K562 (cell line): Measurements from ENCODE around the gene TBC1D25. TPM values are rescaled to one million over a fixed set of nuclear protein-coding genes. Genes with fewer than 3 reads are reported as not detected.

Experiments used
- ARID3B ChIP-seq: fragments of 250-450 bp; sonication (Bioruptor Pico); IDR thresholded peaks from 2 replicates; pipeline ENCODE4 v1.4.0; 2020; ENCODE audit warnings: borderline replicate concordance
- ATF1 ChIP-seq, 2 experiments: fragments of 450-650 bp in 1 of 2; IDR thresholded peaks; 2 replicates each; pipeline ENCODE4 v1.6.1; 2016; ENCODE audit warnings: missing compliant biosample characterization in 1 of 2, missing genetic modification characterization in 1 of 2
- ATF7 ChIP-seq: fragments of 450-650 bp; IDR thresholded peaks from 2 replicates; pipeline ENCODE4 v1.7.1; 2014; ENCODE audit warnings: mild to moderate bottlenecking, moderate library complexity
- BDP1 ChIP-seq: IDR thresholded peaks from 3 replicates; pipeline ENCODE4 v1.6.1; 2011; ENCODE audit not compliant: insufficient read length, insufficient read depth
- C11orf30 ChIP-seq: fragments of 450-650 bp; IDR thresholded peaks from 2 replicates; pipeline ENCODE4 v1.6.1; 2016; ENCODE audit warnings: low read depth, mild to moderate bottlenecking
- CREM ChIP-seq: IDR thresholded peaks from 2 replicates; pipeline ENCODE4 v1.6.1; 2014; ENCODE audit warnings: antibody characterized with exemption, low read depth
- EGR1 ChIP-seq: fragments of 450-650 bp; conservative IDR thresholded peaks from 2 replicates; pipeline ENCODE4 v1.6.1; 2017; ENCODE audit warnings: mild to moderate bottlenecking
- FOSL1 ChIP-seq: fragments of 200-800 bp; sonication (Bioruptor generic); conservative IDR thresholded peaks from 2 replicates; pipeline ENCODE4 v1.6.1; 2016; ENCODE audit warnings: missing genetic modification characterization, missing compliant biosample characterization
- GABPB2 ChIP-seq: fragments of 250-450 bp; sonication (Bioruptor Pico); conservative IDR thresholded peaks from 2 replicates; pipeline ENCODE4 v1.5.1; 2021; ENCODE audit warnings: mild to moderate bottlenecking
- IRF1 ChIP-seq: sonication (generic); formaldehyde crosslinking; IDR thresholded peaks from 2 replicates; pipeline ENCODE4 v1.8.0; 2022; ENCODE audit warnings: missing genetic modification reagents, mild to moderate bottlenecking, borderline replicate concordance
- KLF13 ChIP-seq: fragments of 450-650 bp; IDR thresholded peaks from 2 replicates; pipeline ENCODE4 v1.6.1; 2016; ENCODE audit warnings: missing genetic modification characterization, low read depth, mild to moderate bottlenecking, missing compliant biosample characterization, moderate library complexity, borderline replicate concordance
- L3MBTL2 ChIP-seq: fragments of 450-650 bp; IDR thresholded peaks from 2 replicates; pipeline ENCODE4 v1.6.1; 2016; ENCODE audit warnings: mild to moderate bottlenecking, moderate library complexity
- MTA2 ChIP-seq: fragments of 450-650 bp; IDR thresholded peaks from 2 replicates; pipeline ENCODE4 v1.6.1; 2016; ENCODE audit warnings: low read depth
- MYNN ChIP-seq, 2 experiments: sonication (generic); formaldehyde crosslinking in 1 of 2; IDR thresholded peaks; 2 replicates each; pipeline versions ENCODE4 v1.5.0 to v1.6.1; 2016 to 2020; ENCODE audit warnings: antibody characterized with exemption in 1 of 2, missing genetic modification reagents in 1 of 2
- OTX1 ChIP-seq: fragments of 450-650 bp; formaldehyde crosslinking; IDR thresholded peaks from 2 replicates; pipeline ENCODE4 v1.4.0; 2022; ENCODE audit warnings: mild to moderate bottlenecking
- RERE ChIP-seq: sonication (generic); formaldehyde crosslinking; IDR thresholded peaks from 2 replicates; pipeline ENCODE4 v1.8.0; 2023; ENCODE audit warnings: missing genetic modification reagents, mild to moderate bottlenecking, borderline replicate concordance
- SMARCB1 ChIP-seq: IDR thresholded peaks from 2 replicates; pipeline ENCODE4 v1.6.1; 2011; ENCODE audit warnings: improper control_type of control experiment, low read depth; ENCODE audit not compliant: insufficient read length
- SREBF2 ChIP-seq: sonication (generic); formaldehyde crosslinking; IDR thresholded peaks from 2 replicates; pipeline ENCODE4 v1.4.0; 2020; ENCODE audit warnings: mild to moderate bottlenecking, missing genetic modification reagents
- SRSF1 ChIP-seq: fragments of 200-400 bp; formaldehyde crosslinking; IDR thresholded peaks from 2 replicates; pipeline ENCODE4 v1.6.1; 2017; ENCODE audit warnings: mild to moderate bottlenecking, low read depth, low read length, moderate library complexity
- TCFL5 ChIP-seq: fragments of 250-450 bp; sonication (Bioruptor Pico); conservative IDR thresholded peaks from 2 replicates; pipeline ENCODE4 v1.6.1; 2021; ENCODE audit warnings: mild to moderate bottlenecking, moderate library complexity, matching md5 sums
- ZC3H4 ChIP-seq: sonication (generic); formaldehyde crosslinking; IDR thresholded peaks from 2 replicates; pipeline ENCODE4 v1.9.0; 2021; ENCODE audit warnings: missing genetic modification reagents, borderline replicate concordance
- ZNF23 ChIP-seq: fragments of 250-450 bp; sonication (Bioruptor Pico); IDR thresholded peaks from 2 replicates; pipeline ENCODE4 v1.4.0; 2020; ENCODE audit warnings: mild to moderate bottlenecking
- polyA plus RNA-seq, 8 experiments: library from polyadenylated mRNA; depleted of rRNA in 4 of 8; stranded (reverse) in 5 of 8; unstranded in 3 of 8; fragments of >200 nt; fragmentation: Nextera tagmentation in 2 of 8; fragmentation: Illumina TruSeq in 1 of 8; extraction: Ambion mirVana in 2 of 8; extraction: Trizol in 1 of 8; gene quantifications; 2 replicates each; pipeline versions ENCODE4 v1.2.1 to v1.2.3, GENCODE V29; 2011 to 2014; ENCODE audit warnings: inconsistent platforms in 1 of 8, missing spikeins in 1 of 8
- total RNA-seq, 7 experiments: library from RNA; depleted of rRNA in 6 of 7; stranded (reverse); fragments of >200 nt in 6 of 7; fragmentation: Illumina TruSeq in 2 of 7; extraction: Trizol in 2 of 7; gene quantifications; 2 replicates each; pipeline versions ENCODE4 v1.2.1 to v1.2.3, GENCODE V29; 2011 to 2021; ENCODE audit warnings: low replicate concordance in 1 of 7

Gene TBC1D25
- total and polyA plus RNA-seq, 9 of the 15 experiments (the other 6 are each of a cell fraction or from before 2014, with no cell fraction given): 0.62 to 10.6 (median 3.9) TPM

GRCh38 chrX:48539345-48540027, at the start of gene TBC1D25 (continued):
- TF ChIP-seq RERE (CRISPR knock-in tag) (no peak), IRF1 (CRISPR knock-in tag) (no peak), ATF7 (peak; percentile 100), ZC3H4 (no peak), ARID3B (CRISPR knock-in tag) (no peak), C11orf30 (no peak), MTA2 (no peak), SMARCB1 (no peak), MYNN (IDR thresholded peaks at IDR 0.05) (no peak), MYNN (CRISPR knock-in tag; IDR thresholded peaks at IDR 0.05) (no peak), CREM (peak; percentile 97), GABPB2 (CRISPR knock-in tag) (no peak), ATF1 (CRISPR knock-in tag; IDR thresholded peaks at IDR 0.05) (peak; percentile 63), ATF1 (tag; IDR thresholded peaks at IDR 0.05) (peak; percentile 99), KLF13 (tag) (peak; percentile 59; the same call in 1 of the 2 replicates), ZNF23 (CRISPR knock-in tag) (no peak), L3MBTL2 (peak; percentile 92), OTX1 (CRISPR knock-in tag) (no peak), FOSL1 (tag) (peak; percentile 64), SREBF2 (CRISPR knock-in tag) (no peak), EGR1 (peak; percentile 53), TCFL5 (CRISPR knock-in tag) (no peak), BDP1 (no peak), SRSF1 (no peak)
